ENCODE measurements around the gene LAT. TPM values are rescaled to one million over a fixed set of nuclear protein-coding genes. Genes with fewer than 3 reads are reported as not detected.
"Not testable (repeated sequence)": the region's sequence is repeated elsewhere in the genome, so short reads cannot be mapped to it uniquely, and the experiment has no call there.

The LAT gene
- total and polyA plus RNA-seq, 2 experiments from 2014 or later = 0.83 to 1.5 TPM

DNA sequence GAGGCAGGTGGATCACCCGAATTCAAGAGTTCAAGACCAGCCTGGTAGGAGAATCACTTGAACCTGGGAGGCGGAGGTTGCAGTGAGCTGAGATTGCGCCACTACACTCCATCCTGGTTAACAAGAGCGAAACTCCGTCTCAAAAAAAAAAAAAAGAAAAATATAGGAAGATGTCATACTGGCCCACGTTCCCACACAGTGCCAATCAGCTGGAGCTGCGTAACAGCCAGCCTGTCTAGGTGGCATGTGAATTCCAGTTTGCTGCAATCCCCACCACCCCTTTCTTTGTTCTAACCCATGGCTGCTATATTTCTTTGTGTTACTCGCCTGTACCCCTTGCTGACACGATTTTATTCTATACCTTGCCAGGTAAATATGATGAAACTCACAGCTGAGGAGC lies 26.6 kb upstream of the LAT start:
- DNase-seq (ENCODE audit: low read depth in 1 of 2, low spot score in 1 of 2) = no peak
- no peak overlapping the region for H3K27ac ChIP-seq
- no peak for TF ChIP-seq CTCF (IDR thresholded peaks at IDR 0.05; ENCODE audit: low read depth, low read length)
- peaks cover 43% of the 10 kb centered on the region for H3K36me3 ChIP-seq
- no peaks in the 10 kb centered on the region for H3K4me1 ChIP-seq (ENCODE audit: low read depth)
- H3K9me3 ChIP-seq (ENCODE audit: low read depth) = no peaks in the 10 kb centered on the region
- no peaks in the 10 kb centered on the region for H3K27me3 ChIP-seq
- H3K4me3 ChIP-seq = no peak overlapping the region

DNA sequence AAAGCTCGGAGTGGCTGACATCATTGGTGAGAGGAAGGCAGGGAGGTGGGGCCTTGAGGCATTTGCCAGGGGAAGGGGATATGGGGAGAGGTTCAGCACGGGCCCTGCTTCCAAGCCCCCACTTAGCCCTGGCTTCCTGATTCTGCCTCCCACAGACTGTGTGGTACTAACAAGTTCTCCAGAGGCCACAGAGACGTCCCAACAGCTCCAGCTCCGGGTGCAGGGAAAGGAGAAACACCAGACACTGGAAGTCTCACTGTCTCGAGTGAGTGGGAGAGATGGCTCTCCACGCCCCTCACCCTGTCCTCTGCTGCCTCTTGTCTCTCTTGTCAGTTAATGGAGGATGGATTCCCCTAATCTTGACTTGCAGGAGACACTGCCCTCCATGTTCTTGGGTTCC lies 26.0 kb upstream of the LAT start:
- Histone ChIP-seq H3K27me3 (no peaks in the 10 kb centered on the region), H3K36me3 (peaks cover 37% of the 10 kb centered on the region)
- TF ChIP-seq CTCF (IDR thresholded peaks at IDR 0.05; ENCODE audit: low read depth, low read length) = no peak

DNA sequence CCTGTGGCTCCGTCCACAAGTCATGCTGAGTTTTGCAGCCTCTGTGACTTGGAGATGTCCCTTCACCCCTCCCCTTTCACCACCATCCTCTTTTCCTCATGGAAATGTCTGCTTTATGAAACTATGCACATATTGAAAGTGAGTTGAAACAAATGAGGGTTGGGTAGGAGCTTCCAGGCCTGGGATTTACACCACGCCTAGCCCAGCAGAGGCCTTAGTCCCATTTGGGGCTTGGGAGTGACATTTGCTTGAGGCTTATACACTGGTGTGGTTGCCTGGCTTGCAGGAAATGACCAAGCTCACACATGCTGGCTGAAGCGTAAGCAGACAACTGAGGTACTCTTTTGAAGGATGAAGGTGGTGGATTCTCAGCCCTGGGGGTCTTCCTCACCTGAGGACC lies 20.8 kb upstream of the LAT start:
- H3K36me3 ChIP-seq = peaks cover 2% of the 10 kb centered on the region
- H3K27me3 ChIP-seq = no peaks in the 10 kb centered on the region
- H3K4me3 ChIP-seq = no peak overlapping the region
- H3K27ac ChIP-seq = no peak overlapping the region
- no peaks in the 10 kb centered on the region for H3K9me3 ChIP-seq (ENCODE audit: low read depth)
- no peak for DNase-seq (ENCODE audit: low read depth in 1 of 2, low spot score in 1 of 2)
- no peaks in the 10 kb centered on the region for H3K4me1 ChIP-seq (ENCODE audit: low read depth)
- TF ChIP-seq CTCF (IDR thresholded peaks at IDR 0.05; ENCODE audit: low read depth, low read length) = no peak

More for the DNA sequence above, 26.0 kb upstream of the LAT start:
- H3K4me3 ChIP-seq = no peak overlapping the region
- H3K4me1 ChIP-seq (ENCODE audit: low read depth) = no peaks in the 10 kb centered on the region
- no peak overlapping the region for H3K27ac ChIP-seq
- DNase-seq (ENCODE audit: low read depth in 1 of 2, low spot score in 1 of 2) = no peak
- no peaks in the 10 kb centered on the region for H3K9me3 ChIP-seq (ENCODE audit: low read depth)

DNA sequence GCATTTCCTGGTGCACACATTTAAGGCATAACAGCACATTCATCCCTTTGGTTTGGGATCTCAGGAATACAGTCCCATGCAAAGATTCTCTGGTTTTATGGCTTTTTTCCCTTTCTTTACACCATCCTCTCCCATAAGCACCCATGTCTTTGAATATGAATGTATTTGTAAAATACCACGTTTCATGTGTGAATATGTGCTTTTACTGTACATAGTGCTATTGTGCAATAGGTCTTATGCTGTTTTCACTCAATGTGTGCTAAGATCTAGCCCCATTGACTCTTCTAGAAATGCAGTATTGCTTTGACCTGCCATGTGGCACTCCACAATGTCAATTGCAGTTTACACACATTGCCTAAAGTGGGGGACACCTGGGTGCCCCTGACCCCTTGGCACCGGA lies 20.4 kb upstream of the LAT start:
- no peak for DNase-seq (ENCODE audit: low read depth in 1 of 2, low spot score in 1 of 2)
- Histone ChIP-seq H3K4me1 (ENCODE audit: low read depth) (no peaks in the 10 kb centered on the region), H3K4me3 (no peak overlapping the region), H3K27me3 (no peaks in the 10 kb centered on the region), H3K9me3 (ENCODE audit: low read depth) (no peaks in the 10 kb centered on the region), H3K27ac (no peak overlapping the region), H3K36me3 (peaks cover 2% of the 10 kb centered on the region)
- TF ChIP-seq CTCF (IDR thresholded peaks at IDR 0.05; ENCODE audit: low read depth, low read length) = no peak

DNA sequence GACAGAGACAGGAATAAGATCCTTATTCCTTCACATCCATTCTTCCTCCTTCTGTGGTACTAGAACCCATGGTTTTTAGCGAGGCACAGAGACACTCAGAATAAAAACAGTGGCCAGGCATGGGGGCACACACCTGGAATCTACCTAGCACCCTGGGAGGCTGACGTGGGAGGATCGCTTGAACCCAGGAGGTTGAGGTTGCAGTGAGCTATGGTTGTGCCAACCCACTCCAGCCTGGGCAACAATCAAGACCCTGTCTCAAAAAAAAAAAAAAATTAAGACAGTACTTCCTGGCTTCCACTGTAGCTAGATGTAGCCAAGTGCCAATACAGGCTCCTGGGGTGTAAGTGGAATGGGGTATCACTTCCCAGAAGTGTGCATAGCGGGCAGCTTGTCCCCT lies 17.7 kb upstream of the LAT start:
- H3K4me3 ChIP-seq = no peak overlapping the region
- TF ChIP-seq CTCF (IDR thresholded peaks at IDR 0.05; ENCODE audit: low read depth, low read length) = no peak
- H3K4me1 ChIP-seq (ENCODE audit: low read depth) = no peaks in the 10 kb centered on the region
- no peak for DNase-seq (ENCODE audit: low read depth in 1 of 2, low spot score in 1 of 2)
- no peaks in the 10 kb centered on the region for H3K27me3 ChIP-seq
- H3K9me3 ChIP-seq (ENCODE audit: low read depth) = no peaks in the 10 kb centered on the region
- H3K36me3 ChIP-seq = peaks cover 2% of the 10 kb centered on the region
- no peak overlapping the region for H3K27ac ChIP-seq

DNA sequence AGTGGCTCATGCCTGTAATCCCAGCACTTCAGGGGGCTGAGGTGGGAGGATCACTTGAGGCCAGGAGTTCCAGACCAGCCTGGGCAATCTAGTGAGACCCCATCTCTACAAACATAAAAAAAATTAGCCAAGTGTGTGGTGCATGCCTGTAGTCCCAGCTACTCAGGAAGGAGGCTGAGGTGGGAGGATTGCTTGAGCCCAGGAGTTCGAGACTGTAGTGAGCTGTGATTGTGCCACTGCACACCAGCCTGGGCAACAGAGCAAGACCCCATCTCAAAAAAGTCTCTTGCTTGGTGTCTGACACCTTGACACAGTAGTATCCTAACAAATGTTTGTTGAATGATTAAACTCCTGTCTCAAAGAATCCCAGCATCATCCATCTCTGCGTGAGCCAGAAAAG lies 15.2 kb upstream of the LAT start:
- not testable (repeated sequence) for H3K36me3 ChIP-seq; H3K27me3 ChIP-seq; H3K9me3 ChIP-seq (ENCODE audit: low read depth); H3K27ac ChIP-seq; H3K4me3 ChIP-seq; DNase-seq (ENCODE audit: low read depth in 1 of 2, low spot score in 1 of 2); H3K4me1 ChIP-seq (ENCODE audit: low read depth)
